Psoas muscle (tissue), 8 donors: Measurements from ENCODE around the gene PEX7. TPM values are rescaled to one million over a fixed set of nuclear protein-coding genes. Genes with fewer than 3 reads are reported as not detected.

ENCODE experiments used
- ATAC-seq, 4 donors: fragments of 200-7000 bp; cut with Tn5 transposase; one replicate each; pipeline ENCODE4 v1.9.1; 2020; ENCODE audit warnings: moderate library complexity in 3 of 4, mild to moderate bottlenecking in 2 of 4
- DNase-seq, 2 donors: peaks; one replicate each; pipeline ENCODE4 v3.0.0-alpha.2; 2020
- H3K27ac ChIP-seq: fragments of 200-600 bp; one replicate; pipeline ENCODE4 v1.8.0; 2022
- H3K27me3 ChIP-seq, 3 donors: fragments of 200-600 bp in 1 of 3; one replicate each; pipeline versions ENCODE4 v1.6.1 to v1.8.0; 2013 to 2022; ENCODE audit warnings: low read length in 2 of 3, mild to moderate bottlenecking in 2 of 3, moderate library complexity in 1 of 3; ENCODE audit not compliant: insufficient read depth in 3 of 3
- H3K36me3 ChIP-seq, 2 donors: fragments of 200-600 bp in 1 of 2; one replicate each; pipeline versions ENCODE4 v1.6.1 to v1.8.0; 2013 to 2022; ENCODE audit warnings: low read depth in 1 of 2, mild to moderate bottlenecking in 1 of 2, moderate library complexity in 1 of 2; ENCODE audit not compliant: insufficient read depth in 1 of 2
- H3K4me1 ChIP-seq: fragments of 200-600 bp; one replicate; pipeline ENCODE4 v1.8.0; 2022
- H3K4me3 ChIP-seq: fragments of 200-600 bp; one replicate; pipeline ENCODE4 v1.8.0; 2022; ENCODE audit warnings: mild to moderate bottlenecking
- H3K9me3 ChIP-seq: fragments of 200-600 bp; one replicate; pipeline ENCODE4 v1.8.0; 2022
- CTCF ChIP-seq: fragments of 200-600 bp; IDR thresholded peaks from one replicate; pipeline ENCODE4 v1.8.0; 2022; ENCODE audit warnings: antibody characterized with exemption
- WGBS, 3 donors: extraction: QIAGEN DNeasy Blood & Tissue Kit; methylation state at CpG; one replicate each; pipeline versions ENCODE4 v1.1.6 to v1.1.7; 2013; 5-methylcytosine and 5-hydroxymethylcytosine counted together
- intact Hi-C, 2 donors: fragments of 100-400 bp; cut with DNase I; formaldehyde crosslinking; loops; one replicate each; pipeline versions ENCODE4 v1.11.0 to v1.14.2; 2022
- polyA plus RNA-seq, 3 donors: library from polyadenylated mRNA; stranded (reverse); fragments of 200-250 nt; gene quantifications; one replicate each; pipeline ENCODE4 v1.2.3, GENCODE V29; 2013
- total RNA-seq, 4 donors: library from RNA; stranded (reverse); fragmentation: NEBNext Ultra II Directional in 2 of 4; extraction: Animal tissue kit (Norgen Biotek cat#: 25700) in 2 of 4; gene quantifications; one replicate each; pipeline versions ENCODE4 v1.2.1 to v1.2.4, GENCODE V29; 2021 to 2023
- donor health status: healthy with polysubstance abuse.
- donor health status: DM: no; HTN: no; CAD: no; lungs with moderate emphysema.
- donor health status: Bipolar disorder and iron deficiency.
- donor health status: healthy.
- donor health status: DM: yes; HTN: yes; CAD: no.
- donor health status: DM: no; HTN: no; CAD: no.
- donor health status: DM: no; HTN: no; CAD: no.
- donor health status: DM: yes; HTN: yes; CAD: no.

The PEX7 gene
- total and polyA plus RNA-seq, 7 donors = 2.2 to 9.8 (median 3.7) TPM

GRCh38 chr6:136962661-136963060 lies 140.3 kb downstream of the PEX7 start:
- TF ChIP-seq CTCF = no peak

GRCh38 chr6:136963259-136963658 lies 140.9 kb downstream of the PEX7 start:
- no peak for DNase-seq
- Histone ChIP-seq H3K4me3 (no peak overlapping the region), H3K4me1 (no peaks in the 10 kb centered on the region), H3K9me3 (no peaks in the 10 kb centered on the region), H3K27ac (no peak overlapping the region), H3K36me3 (no peaks in the 10 kb centered on the region), H3K27me3 (no peaks in the 10 kb centered on the region)
- WGBS, 3 donors = 48 to 52% (median 49%) methylated on average over 2 of the region's 2 CpGs
- intact Hi-C loops = no loop called here
- no peak for TF ChIP-seq CTCF
- no peak for ATAC-seq

More at GRCh38 chr6:136962661-136963060, 140.3 kb downstream of the PEX7 start:
- Histone ChIP-seq H3K36me3 (no peaks in the 10 kb centered on the region), H3K27me3 (no peaks in the 10 kb centered on the region), H3K27ac (no peak overlapping the region), H3K9me3 (no peaks in the 10 kb centered on the region), H3K4me3 (no peak overlapping the region), H3K4me1 (no peaks in the 10 kb centered on the region)
- ATAC-seq (no peak), DNase-seq (no peak)
- intact Hi-C loops = no loop called here
- WGBS, 3 donors = 31 to 39% (median 32%) methylated on average over 4 of the region's 4 CpGs

Other genes starting within 250 kb of the PEX7 start
- gene MAP3K5, start 30.1 kb upstream of the PEX7 start, total RNA-seq = 1 to 10 TPM; 2.2 to 8.3 (median 7.0) TPM
- 1 to 10 TPM in 2 of 3 donors, under 1 TPM in 1; 0.91 to 3.8 (median 2.0) TPM for gene MAP3K5, start 30.1 kb upstream of the PEX7 start, polyA plus RNA-seq
- not detected for gene SLC35D3, start 99.7 kb downstream of the PEX7 start, total RNA-seq
- not detected for gene SLC35D3, start 99.7 kb downstream of the PEX7 start, polyA plus RNA-seq
- gene IL20RA, start 222.4 kb downstream of the PEX7 start, total RNA-seq = under 1 TPM in 3 of 4 donors, not detected in 1; 0.07 to 0.94 (median 0.40) TPM
- gene IL20RA, start 222.4 kb downstream of the PEX7 start, polyA plus RNA-seq = under 1 TPM; 0.04 to 0.23 (median 0.05) TPM